IMR-90 (cell line): ENCODE measurements around the gene FBH1. TPM values are rescaled to one million over a fixed set of nuclear protein-coding genes. Genes with fewer than 3 reads are reported as not detected.

Experiments used
- ATAC-seq: fragments of 200-7000 bp; cut with Tn5 transposase; 2 replicates; pipeline ENCODE4 v1.9.1; 2020; ENCODE audit warnings: low read depth, mild to moderate bottlenecking, moderate library complexity
- BruUV-seq: library from RNA; stranded (reverse); fragments of 400-500 nt; replicated peaks from 2 replicates; lab custom pipeline; 2021; lab: Mats Ljungman, UMichigan
- CTCF ChIA-PET: fragments of 300-600 bp; formaldehyde crosslinking; extraction: SDS; loops from one replicate; lab custom pipeline; 2021; ENCODE audit warnings: antibody characterized with exemption; lab: Yijun Ruan, JAX
- POLR2A ChIA-PET: fragments of 300-600 bp; sonication (Branson Sonifier 250); formaldehyde crosslinking; loops from one replicate; lab custom pipeline; 2022; ENCODE audit warnings: antibody characterized with exemption; ENCODE audit not compliant: unreplicated experiment; lab: Charles Lee
- DNase-seq: peaks from one replicate; pipeline ENCODE4 v3.0.0; 2013
- H2AFZ ChIP-seq: replicated peaks from 2 replicates; pipeline ENCODE3; 2013; ENCODE audit warnings: low read length, mild to moderate bottlenecking; ENCODE audit not compliant: poor library complexity
- H2AK5ac ChIP-seq: 2 replicates; pipeline ENCODE4 v1.6.1; 2013; ENCODE audit warnings: low read depth, low read length, inconsistent platforms
- H2AK9ac ChIP-seq: replicated peaks from 2 replicates; pipeline ENCODE3; 2013; ENCODE audit warnings: mild to moderate bottlenecking, low read depth, low read length, moderate library complexity; ENCODE audit not compliant: poor library complexity
- H2BK120ac ChIP-seq: 2 replicates; pipeline ENCODE4 v1.6.1; 2013; ENCODE audit warnings: low read depth, low read length, inconsistent platforms
- H2BK15ac ChIP-seq: 3 replicates; pipeline ENCODE4 v1.6.1; 2013; ENCODE audit warnings: low read depth, low read length, inconsistent platforms
- H2BK20ac ChIP-seq: 2 replicates; pipeline ENCODE4 v1.6.1; 2013; ENCODE audit warnings: low read depth, mild to moderate bottlenecking, inconsistent platforms, low read length, moderate library complexity
- H2BK5ac ChIP-seq: 2 replicates; pipeline ENCODE4 v1.6.1; 2013; ENCODE audit warnings: mild to moderate bottlenecking, low read depth, low read length, inconsistent platforms; ENCODE audit not compliant: poor library complexity, severe bottlenecking
- H3K14ac ChIP-seq: replicated peaks from 2 replicates; pipeline ENCODE4 v1.6.1; 2013; ENCODE audit warnings: low read depth, low read length, inconsistent platforms
- H3K18ac ChIP-seq: 2 replicates; pipeline ENCODE4 v1.6.1; 2013; ENCODE audit warnings: low read depth, low read length, control low read depth
- H3K23ac ChIP-seq: 2 replicates; pipeline ENCODE4 v1.6.1; 2013; ENCODE audit warnings: low read depth, low read length, inconsistent platforms
- H3K27ac ChIP-seq: 2 replicates; pipeline ENCODE4 v1.5.1; 2013; ENCODE audit warnings: mild to moderate bottlenecking, control low read depth, low read length; ENCODE audit not compliant: insufficient read depth
- H3K27me3 ChIP-seq: 2 replicates; pipeline ENCODE4 v1.6.1; 2013; ENCODE audit warnings: low read length; ENCODE audit not compliant: control insufficient read depth, insufficient read depth
- H3K36me3 ChIP-seq: 2 replicates; pipeline ENCODE4 v1.6.1; 2013; ENCODE audit warnings: low read length, mixed read lengths; ENCODE audit not compliant: control insufficient read depth, insufficient read depth
- H3K4ac ChIP-seq: 2 replicates; pipeline ENCODE4 v1.6.1; 2013; ENCODE audit warnings: low read depth, low read length, inconsistent platforms
- H3K4me1 ChIP-seq: 2 replicates; pipeline ENCODE4 v1.6.1; 2013; ENCODE audit warnings: low read length, mixed read lengths; ENCODE audit not compliant: control insufficient read depth, insufficient read depth
- H3K4me2 ChIP-seq: 2 replicates; pipeline ENCODE4 v1.6.1; 2013; ENCODE audit warnings: low read depth, mild to moderate bottlenecking, control low read depth, low read length, moderate library complexity
- H3K4me3 ChIP-seq: 2 replicates; pipeline ENCODE4 v1.5.1; 2013; ENCODE audit warnings: low read depth, mild to moderate bottlenecking, control low read depth, low read length, moderate library complexity; ENCODE audit not compliant: insufficient read depth
- H3K56ac ChIP-seq: 2 replicates; pipeline ENCODE4 v1.6.1; 2013; ENCODE audit warnings: low read length, inconsistent platforms; ENCODE audit not compliant: insufficient read depth; ENCODE audit errors: extremely low read depth
- H3K79me1 ChIP-seq, 2 experiments: 2 replicates each; pipeline ENCODE4 v1.6.1; 2013; ENCODE audit warnings: low read length in 2 of 2, inconsistent platforms in 1 of 2, low read depth in 1 of 2
- H3K9ac ChIP-seq: 2 replicates; pipeline ENCODE4 v1.6.1; 2013; ENCODE audit warnings: low read depth, low read length, control low read depth
- H3K9me1 ChIP-seq: 2 replicates; pipeline ENCODE4 v1.6.1; 2013; ENCODE audit warnings: low read length, inconsistent platforms; ENCODE audit not compliant: insufficient read depth
- H3K9me3 ChIP-seq: 2 replicates; pipeline ENCODE4 v1.6.1; 2013; ENCODE audit warnings: low read length; ENCODE audit not compliant: control insufficient read depth, insufficient read depth
- H4K20me1 ChIP-seq: 2 replicates; pipeline ENCODE4 v1.6.1; 2013; ENCODE audit warnings: low read length, inconsistent platforms; ENCODE audit not compliant: insufficient read depth
- H4K5ac ChIP-seq: 2 replicates; pipeline ENCODE4 v1.6.1; 2013; ENCODE audit warnings: mild to moderate bottlenecking, low read depth, low read length, control low read depth
- H4K8ac ChIP-seq, 2 experiments: 2 replicates each; pipeline ENCODE4 v1.6.1; 2013; ENCODE audit warnings: low read depth in 2 of 2, low read length in 2 of 2, control low read depth in 1 of 2, inconsistent platforms in 1 of 2
- H4K91ac ChIP-seq: 2 replicates; pipeline ENCODE4 v1.6.1; 2013; ENCODE audit warnings: low read depth, low read length, inconsistent platforms; ENCODE audit not compliant: insufficient read depth
- BHLHE40 ChIP-seq: fragments of 150-350 bp; IDR thresholded peaks from 2 replicates; pipeline ENCODE4 v1.6.1; 2016; ENCODE audit warnings: mild to moderate bottlenecking, low read depth, low read length
- CEBPB ChIP-seq: IDR thresholded peaks from 2 replicates; pipeline ENCODE4 v1.6.1; 2012; ENCODE audit warnings: low read depth, low read length, improper control_type of control experiment
- CHD1 ChIP-seq: IDR thresholded peaks from 2 replicates; pipeline ENCODE4 v1.6.1; 2012; ENCODE audit warnings: low read depth, low read length, improper control_type of control experiment
- FOS ChIP-seq: fragments of 150-350 bp; IDR thresholded peaks from 2 replicates; pipeline ENCODE4 v1.6.1; 2016; ENCODE audit warnings: low read depth, low read length
- MAFK ChIP-seq: IDR thresholded peaks from 2 replicates; pipeline ENCODE4 v1.6.1; 2012; ENCODE audit warnings: low read depth, low read length, improper control_type of control experiment
- MAZ ChIP-seq: IDR thresholded peaks from 2 replicates; pipeline ENCODE4 v1.6.1; 2012; ENCODE audit warnings: low read depth, mild to moderate bottlenecking, low read length, improper control_type of control experiment, moderate library complexity, borderline replicate concordance
- MXI1 ChIP-seq: IDR thresholded peaks from 2 replicates; pipeline ENCODE4 v1.6.1; 2012; ENCODE audit warnings: low read depth, mild to moderate bottlenecking, low read length, moderate library complexity, borderline replicate concordance
- NFE2L2 ChIP-seq: fragments of 150-350 bp; IDR thresholded peaks from 2 replicates; pipeline ENCODE4 v1.6.1; 2016; ENCODE audit warnings: low read depth, mild to moderate bottlenecking, low read length
- POLR2A ChIP-seq: IDR thresholded peaks from 2 replicates; pipeline ENCODE4 v1.6.1; 2012; ENCODE audit warnings: mild to moderate bottlenecking, low read depth, low read length
- RAD21 ChIP-seq: IDR thresholded peaks from 2 replicates; pipeline ENCODE4 v1.6.1; 2012; ENCODE audit warnings: low read length, improper control_type of control experiment
- RCOR1 ChIP-seq: IDR thresholded peaks from 2 replicates; pipeline ENCODE4 v1.6.1; 2012; ENCODE audit warnings: mild to moderate bottlenecking, low read length, improper control_type of control experiment; ENCODE audit not compliant: insufficient replicate concordance
- RFX5 ChIP-seq: IDR thresholded peaks from 2 replicates; pipeline ENCODE4 v1.8.0; 2012; ENCODE audit warnings: low read depth, mild to moderate bottlenecking, low read length, moderate library complexity
- SMC3 ChIP-seq: fragments of 150-350 bp; IDR thresholded peaks from 2 replicates; pipeline ENCODE4 v1.6.1; 2016; ENCODE audit warnings: low read depth, mild to moderate bottlenecking, antibody characterized with exemption, low read length, moderate library complexity
- WGBS, 2 experiments: methylation state at CpG; one replicate each; pipeline versions ENCODE4 v1.1.5 to v1.1.7; 2013; ENCODE audit warnings: missing lambda C conversion rate in 2 of 2; ENCODE audit not compliant: insufficient read length in 1 of 2; ENCODE audit errors: extremely low coverage in 2 of 2; 5-methylcytosine and 5-hydroxymethylcytosine counted together
- dilution Hi-C: fragments of 300-500 bp; cut with HindIII; formaldehyde crosslinking; loops from one replicate; pipeline ENCODE4 v1.14.3; 2018; ENCODE audit warnings: low sequenced_read_pairs; ENCODE audit not compliant: unreplicated experiment
- in situ Hi-C: fragments of 300-500 bp; cut with MboI; formaldehyde crosslinking; loops from 3 replicates; pipeline ENCODE4 v1.14.3; 2019; ENCODE audit warnings: low sequenced_read_pairs, inconsistent platforms, mixed read lengths
- intact Hi-C: fragments of 100-400 bp; cut with micrococcal nuclease; formaldehyde crosslinking; loops from 2 replicates; pipeline ENCODE4 v1.10.0; 2022
- polyA plus RNA-seq, 3 experiments: library from polyadenylated mRNA; depleted of rRNA; stranded (reverse); fragments of >200 nt; gene quantifications; 2 replicates each; pipeline ENCODE4 v1.2.3, GENCODE V29; 2012; ENCODE audit warnings: low replicate concordance in 1 of 3
- total RNA-seq: library from RNA; depleted of rRNA; stranded (reverse); fragments of >200 nt; gene quantifications from 2 replicates; pipeline ENCODE4 v1.2.3, GENCODE V29; 2012
- TF ChIP-seq, protein P1 (sequence below): conservative IDR thresholded peaks from 2 replicates; pipeline ENCODE4 v1.5.1; 2012; ENCODE audit warnings: mild to moderate bottlenecking, low read depth, low read length, improper control_type of control experiment
- TF ChIP-seq, protein P2 (sequence below): fragments of 150-350 bp; IDR thresholded peaks from 2 replicates; pipeline ENCODE4 v1.6.1; 2017; ENCODE audit warnings: mild to moderate bottlenecking, antibody characterized with exemption, low read length, low read depth
- TF ChIP-seq, protein P3 (sequence below): fragments of 150-350 bp; IDR thresholded peaks from 2 replicates; pipeline ENCODE4 v1.6.1; 2016; ENCODE audit warnings: low read depth, mild to moderate bottlenecking, low read length, moderate library complexity, borderline replicate concordance

The FBH1 gene
- total and polyA plus RNA-seq, 2 of the 4 experiments (the other 2 are of a cell fraction): 59.3 to 72.2 TPM

DNA sequence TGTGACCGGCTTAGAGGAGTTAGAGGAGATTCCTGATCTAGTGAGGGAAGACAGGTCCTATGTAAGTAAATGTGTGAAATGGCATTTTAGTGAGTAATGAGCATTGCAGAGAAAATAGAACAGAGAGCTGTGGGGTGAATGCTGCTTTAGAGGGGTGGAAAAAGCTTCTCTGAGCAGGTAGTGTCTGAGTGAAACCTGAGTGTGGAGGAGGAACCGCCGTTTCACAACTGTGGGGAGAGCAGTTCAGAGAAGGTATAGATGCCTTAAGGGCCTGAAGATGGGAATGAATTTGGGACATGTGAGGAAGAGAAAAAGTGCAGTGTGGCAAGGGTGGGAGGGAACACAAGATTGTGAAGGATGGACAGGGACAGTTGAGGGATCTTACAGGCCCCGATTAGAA, 21.6 kb downstream of the FBH1 start:
- peaks cover 7 to 59% of the 10 kb centered on the region in 2 experiments for H3K79me1 ChIP-seq
- H2BK20ac ChIP-seq: no peak overlapping the region
- no peak overlapping the region for H3K4ac ChIP-seq
- no peak overlapping the region for H2AK5ac ChIP-seq
- H4K8ac ChIP-seq: no peak overlapping the region
- H2BK5ac ChIP-seq: no peak overlapping the region
- no peak for TF ChIP-seq RFX5
- no peak for TF ChIP-seq BHLHE40
- TF ChIP-seq NFE2L2: no peak
- TF ChIP-seq, protein P1, sequence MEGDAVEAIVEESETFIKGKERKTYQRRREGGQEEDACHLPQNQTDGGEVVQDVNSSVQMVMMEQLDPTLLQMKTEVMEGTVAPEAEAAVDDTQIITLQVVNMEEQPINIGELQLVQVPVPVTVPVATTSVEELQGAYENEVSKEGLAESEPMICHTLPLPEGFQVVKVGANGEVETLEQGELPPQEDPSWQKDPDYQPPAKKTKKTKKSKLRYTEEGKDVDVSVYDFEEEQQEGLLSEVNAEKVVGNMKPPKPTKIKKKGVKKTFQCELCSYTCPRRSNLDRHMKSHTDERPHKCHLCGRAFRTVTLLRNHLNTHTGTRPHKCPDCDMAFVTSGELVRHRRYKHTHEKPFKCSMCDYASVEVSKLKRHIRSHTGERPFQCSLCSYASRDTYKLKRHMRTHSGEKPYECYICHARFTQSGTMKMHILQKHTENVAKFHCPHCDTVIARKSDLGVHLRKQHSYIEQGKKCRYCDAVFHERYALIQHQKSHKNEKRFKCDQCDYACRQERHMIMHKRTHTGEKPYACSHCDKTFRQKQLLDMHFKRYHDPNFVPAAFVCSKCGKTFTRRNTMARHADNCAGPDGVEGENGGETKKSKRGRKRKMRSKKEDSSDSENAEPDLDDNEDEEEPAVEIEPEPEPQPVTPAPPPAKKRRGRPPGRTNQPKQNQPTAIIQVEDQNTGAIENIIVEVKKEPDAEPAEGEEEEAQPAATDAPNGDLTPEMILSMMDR: no peak
- no peak for TF ChIP-seq RCOR1
- TF ChIP-seq, protein P2, sequence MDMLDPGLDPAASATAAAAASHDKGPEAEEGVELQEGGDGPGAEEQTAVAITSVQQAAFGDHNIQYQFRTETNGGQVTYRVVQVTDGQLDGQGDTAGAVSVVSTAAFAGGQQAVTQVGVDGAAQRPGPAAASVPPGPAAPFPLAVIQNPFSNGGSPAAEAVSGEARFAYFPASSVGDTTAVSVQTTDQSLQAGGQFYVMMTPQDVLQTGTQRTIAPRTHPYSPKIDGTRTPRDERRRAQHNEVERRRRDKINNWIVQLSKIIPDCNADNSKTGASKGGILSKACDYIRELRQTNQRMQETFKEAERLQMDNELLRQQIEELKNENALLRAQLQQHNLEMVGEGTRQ: no peak
- no peak for TF ChIP-seq MAZ
- no peak for TF ChIP-seq POLR2A
- TF ChIP-seq SMC3: no peak
- TF ChIP-seq CEBPB: no peak
- TF ChIP-seq FOS: no peak
- no peak for TF ChIP-seq MXI1
- TF ChIP-seq, protein P3, sequence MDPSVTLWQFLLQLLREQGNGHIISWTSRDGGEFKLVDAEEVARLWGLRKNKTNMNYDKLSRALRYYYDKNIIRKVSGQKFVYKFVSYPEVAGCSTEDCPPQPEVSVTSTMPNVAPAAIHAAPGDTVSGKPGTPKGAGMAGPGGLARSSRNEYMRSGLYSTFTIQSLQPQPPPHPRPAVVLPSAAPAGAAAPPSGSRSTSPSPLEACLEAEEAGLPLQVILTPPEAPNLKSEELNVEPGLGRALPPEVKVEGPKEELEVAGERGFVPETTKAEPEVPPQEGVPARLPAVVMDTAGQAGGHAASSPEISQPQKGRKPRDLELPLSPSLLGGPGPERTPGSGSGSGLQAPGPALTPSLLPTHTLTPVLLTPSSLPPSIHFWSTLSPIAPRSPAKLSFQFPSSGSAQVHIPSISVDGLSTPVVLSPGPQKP: no peak
- TF ChIP-seq RAD21: no peak
- no peak for TF ChIP-seq CHD1
- TF ChIP-seq MAFK: no peak
- H3K4me3 ChIP-seq: no peak overlapping the region
- no peak overlapping the region for H3K56ac ChIP-seq
- in situ Hi-C loops: no loop called here
- 0 out of 2 replicates have a peak, but pooled peaks cover 3% of the 10 kb centered on the region for H4K20me1 ChIP-seq
- dilution Hi-C loops: no loop called here
- H2AK9ac ChIP-seq: no peak overlapping the region
- H3K9ac ChIP-seq: no peak overlapping the region
- peaks cover 20% of the 10 kb centered on the region; the same call in 1 of the 2 replicates for H3K9me1 ChIP-seq
- H3K36me3 ChIP-seq: peaks cover 64% of the 10 kb centered on the region
- H3K14ac ChIP-seq: no peak overlapping the region
- H3K27ac ChIP-seq: no peak overlapping the region
- no peaks in the 10 kb centered on the region for H3K9me3 ChIP-seq
- DNase-seq: no peak
- no peak overlapping the region for H3K4me2 ChIP-seq
- H3K18ac ChIP-seq: no peak overlapping the region
- ChIA-PET POLR2A (no interaction called here), CTCF (no interaction called here)
- intact Hi-C loops: no loop called here
- no TSS peak for BruUV-seq
- no peak overlapping the region for H4K91ac ChIP-seq
- no peak overlapping the region for H3K23ac ChIP-seq
- ATAC-seq: no peak
- no peaks in the 10 kb centered on the region for H3K4me1 ChIP-seq
- no peak overlapping the region for H2BK15ac ChIP-seq
- H4K5ac ChIP-seq: no peak overlapping the region
- H3K27me3 ChIP-seq: no peaks in the 10 kb centered on the region
- H2AFZ ChIP-seq: no peak overlapping the region
- no peak overlapping the region for H2BK120ac ChIP-seq
- 93% methylated on average over 3 of the region's 4 CpGs; no CpG with 5 or more reads in 1 of the 2 experiments for WGBS, 2 experiments
